ENCODE measurements around the gene STARD4. TPM values are rescaled to one million over a fixed set of nuclear protein-coding genes. Genes with fewer than 3 reads are reported as not detected.
A peak's percentile ranks its signal among the peaks of the same experiment; 100 is the strongest.

Gene STARD4
- total and polyA plus RNA-seq, 4 donors = 10.1 to 61.2 (median 34.1) TPM

GRCh38 chr5:111553868-111554267, 41.5 kb upstream of the STARD4 start:
- H3K4me1 ChIP-seq (ENCODE audit: control insufficient read depth in 4 of 4, insufficient read depth in 4 of 4, low read length in 3 of 4) = peaks cover 0 to 12% (median 6%) of the 10 kb centered on the region in 4 donors
- H3K27ac ChIP-seq (ENCODE audit: low read depth in 1 of 2, low read length in 2 of 2) = no peak overlapping the region
- H3K27me3 ChIP-seq (ENCODE audit: control insufficient read depth in 4 of 4, insufficient read depth in 4 of 4, low read length in 3 of 4) = no peaks in the 10 kb centered on the region
- WGBS = 91% methylated on average over 1 of the region's 1 CpG
- DNase-seq (ENCODE audit: low spot score) = no peak
- no peak overlapping the region for H3K9ac ChIP-seq (ENCODE audit: low read depth in 1 of 2, low read length in 2 of 2)
- no peak for TF ChIP-seq HNF4G (IDR thresholded peaks at IDR 0.05)
- TF ChIP-seq MAX (IDR thresholded peaks at IDR 0.05) = no peak
- no peaks in the 10 kb centered on the region for H3K9me3 ChIP-seq (ENCODE audit: control insufficient read depth in 4 of 4, low read length in 3 of 4)
- H3K4me3 ChIP-seq (ENCODE audit: low read depth in 1 of 3, low read length in 3 of 3) = no peak overlapping the region
- no peaks in the 10 kb centered on the region for H3K36me3 ChIP-seq (ENCODE audit: control insufficient read depth in 4 of 4, insufficient read depth in 3 of 4, low read depth in 1 of 4, low read length in 3 of 4)

- no peaks in the 10 kb centered on the region for H3K27me3 ChIP-seq (ENCODE audit: control insufficient read depth in 4 of 4, insufficient read depth in 4 of 4, low read length in 3 of 4)
- no peak overlapping the region for H3K27ac ChIP-seq (ENCODE audit: low read depth in 1 of 2, low read length in 2 of 2)
Measured at GRCh38 chr5:111552896-111553295, 40.6 kb upstream of the STARD4 start.

GRCh38 chr5:111552492-111552891, 40.2 kb upstream of the STARD4 start:
- TF ChIP-seq RXRA (IDR thresholded peaks at IDR 0.05) (no peak), MAX (IDR thresholded peaks at IDR 0.05) (no peak), EGR1 (IDR thresholded peaks at IDR 0.05; ENCODE audit: low read depth in 2 of 2) (no peak), HNF4A (conservative IDR thresholded peaks at IDR 0.05) (no peak), RAD21 (IDR thresholded peaks at IDR 0.05) (no peak), YY1 (IDR thresholded peaks at IDR 0.05) (no peak), ATF3 (IDR thresholded peaks at IDR 0.05) (no peak), HNF4G (IDR thresholded peaks at IDR 0.05) (no peak), NR2F2 (IDR thresholded peaks at IDR 0.05) (no peak), GABPA (IDR thresholded peaks at IDR 0.05 in 1 of 2, conservative IDR thresholded peaks at IDR 0.05 in 1 of 2) (no peak)
- H3K36me3 ChIP-seq (ENCODE audit: control insufficient read depth in 4 of 4, insufficient read depth in 3 of 4, low read depth in 1 of 4, low read length in 3 of 4) = no peaks in the 10 kb centered on the region
- no peak overlapping the region for H3K9ac ChIP-seq (ENCODE audit: low read depth in 1 of 2, low read length in 2 of 2)
- no peak for DNase-seq (ENCODE audit: low spot score)
- H3K4me3 ChIP-seq (ENCODE audit: low read depth in 1 of 3, low read length in 3 of 3) = no peak overlapping the region
- peaks cover 0 to 13% (median 7%) of the 10 kb centered on the region in 4 donors for H3K4me1 ChIP-seq (ENCODE audit: control insufficient read depth in 4 of 4, insufficient read depth in 4 of 4, low read length in 3 of 4)
- no peaks in the 10 kb centered on the region for H3K27me3 ChIP-seq (ENCODE audit: control insufficient read depth in 4 of 4, insufficient read depth in 4 of 4, low read length in 3 of 4)
- peak overlapping the region in 1 of 2 donors; percentile 23 for H3K27ac ChIP-seq (ENCODE audit: low read depth in 1 of 2, low read length in 2 of 2)
- 95% methylated on average over 2 of the region's 2 CpGs for WGBS
- H3K9me3 ChIP-seq (ENCODE audit: control insufficient read depth in 4 of 4, low read length in 3 of 4) = no peaks in the 10 kb centered on the region

More at GRCh38 chr5:111552896-111553295, 40.6 kb upstream of the STARD4 start:
- 97% methylated on average over 1 of the region's 1 CpG for WGBS
- Histone ChIP-seq H3K9me3 (ENCODE audit: control insufficient read depth in 4 of 4, low read length in 3 of 4) (no peaks in the 10 kb centered on the region), H3K9ac (ENCODE audit: low read depth in 1 of 2, low read length in 2 of 2) (no peak overlapping the region), H3K36me3 (ENCODE audit: control insufficient read depth in 4 of 4, insufficient read depth in 3 of 4, low read depth in 1 of 4, low read length in 3 of 4) (no peaks in the 10 kb centered on the region), H3K4me1 (ENCODE audit: control insufficient read depth in 4 of 4, insufficient read depth in 4 of 4, low read length in 3 of 4) (peaks cover 0 to 13% (median 7%) of the 10 kb centered on the region in 4 donors), H3K4me3 (ENCODE audit: low read depth in 1 of 3, low read length in 3 of 3) (no peak overlapping the region)
- no peak for TF ChIP-seq NR2F2 (IDR thresholded peaks at IDR 0.05)
- TF ChIP-seq SP1 (IDR thresholded peaks at IDR 0.05) = no peak
- no peak for TF ChIP-seq RAD21 (IDR thresholded peaks at IDR 0.05)
- no peak for TF ChIP-seq EGR1 (IDR thresholded peaks at IDR 0.05; ENCODE audit: low read depth in 2 of 2)
- TF ChIP-seq, protein P1, sequence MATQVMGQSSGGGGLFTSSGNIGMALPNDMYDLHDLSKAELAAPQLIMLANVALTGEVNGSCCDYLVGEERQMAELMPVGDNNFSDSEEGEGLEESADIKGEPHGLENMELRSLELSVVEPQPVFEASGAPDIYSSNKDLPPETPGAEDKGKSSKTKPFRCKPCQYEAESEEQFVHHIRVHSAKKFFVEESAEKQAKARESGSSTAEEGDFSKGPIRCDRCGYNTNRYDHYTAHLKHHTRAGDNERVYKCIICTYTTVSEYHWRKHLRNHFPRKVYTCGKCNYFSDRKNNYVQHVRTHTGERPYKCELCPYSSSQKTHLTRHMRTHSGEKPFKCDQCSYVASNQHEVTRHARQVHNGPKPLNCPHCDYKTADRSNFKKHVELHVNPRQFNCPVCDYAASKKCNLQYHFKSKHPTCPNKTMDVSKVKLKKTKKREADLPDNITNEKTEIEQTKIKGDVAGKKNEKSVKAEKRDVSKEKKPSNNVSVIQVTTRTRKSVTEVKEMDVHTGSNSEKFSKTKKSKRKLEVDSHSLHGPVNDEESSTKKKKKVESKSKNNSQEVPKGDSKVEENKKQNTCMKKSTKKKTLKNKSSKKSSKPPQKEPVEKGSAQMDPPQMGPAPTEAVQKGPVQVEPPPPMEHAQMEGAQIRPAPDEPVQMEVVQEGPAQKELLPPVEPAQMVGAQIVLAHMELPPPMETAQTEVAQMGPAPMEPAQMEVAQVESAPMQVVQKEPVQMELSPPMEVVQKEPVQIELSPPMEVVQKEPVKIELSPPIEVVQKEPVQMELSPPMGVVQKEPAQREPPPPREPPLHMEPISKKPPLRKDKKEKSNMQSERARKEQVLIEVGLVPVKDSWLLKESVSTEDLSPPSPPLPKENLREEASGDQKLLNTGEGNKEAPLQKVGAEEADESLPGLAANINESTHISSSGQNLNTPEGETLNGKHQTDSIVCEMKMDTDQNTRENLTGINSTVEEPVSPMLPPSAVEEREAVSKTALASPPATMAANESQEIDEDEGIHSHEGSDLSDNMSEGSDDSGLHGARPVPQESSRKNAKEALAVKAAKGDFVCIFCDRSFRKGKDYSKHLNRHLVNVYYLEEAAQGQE (IDR thresholded peaks at IDR 0.05) = no peak
- TF ChIP-seq HNF4G (IDR thresholded peaks at IDR 0.05) = no peak
- TF ChIP-seq FOXA1 (IDR thresholded peaks at IDR 0.05) = no peak
- no peak for TF ChIP-seq JUND (IDR thresholded peaks at IDR 0.05)
- no peak for TF ChIP-seq FOXA2 (IDR thresholded peaks at IDR 0.05)
- no peak for TF ChIP-seq RXRA (IDR thresholded peaks at IDR 0.05)
- no peak for TF ChIP-seq YY1 (IDR thresholded peaks at IDR 0.05)
- DNase-seq (ENCODE audit: low spot score) = no peak

All from liver (tissue), 9 donors.